GM18861 (cell line): ENCODE results near the gene DESI2.
"Not testable (repeated sequence)": the region's sequence is repeated elsewhere in the genome, so short reads cannot be mapped to it uniquely, and the experiment has no call there.

Experiments used
- ATAC-seq: cut with Tn5 transposase; IDR thresholded peaks from one replicate; pipeline ENCODE4 v1.9.1; 2021; ENCODE audit not compliant: unreplicated experiment

DESI2 gene

GRCh38 chr1:244704107-244704506, 51.2 kb downstream of the DESI2 start:
- no peak for ATAC-seq

GRCh38 chr1:244705261-244706234, 52.6 kb downstream of the DESI2 start:
- no peak for ATAC-seq

GRCh38 chr1:244709076-244709475, 56.1 kb downstream of the DESI2 start:
- no peak for ATAC-seq

GRCh38 chr1:244709476-244710368, 56.8 kb downstream of the DESI2 start:
- ATAC-seq = no peak

GRCh38 chr1:244710474-244711062, 57.6 kb downstream of the DESI2 start:
- ATAC-seq = no peak

GRCh38 chr1:244712669-244713068, 59.7 kb downstream of the DESI2 start:
- no peak for ATAC-seq

GRCh38 chr1:244713332-244713731, 60.4 kb downstream of the DESI2 start:
- no peak for ATAC-seq

- no peak for ATAC-seq
Measured at GRCh38 chr1:244727871-244728474, 75.0 kb downstream of the DESI2 start.

GRCh38 chr1:244730153-244730933, 77.4 kb downstream of the DESI2 start:
- no peak for ATAC-seq

- no peak for ATAC-seq
Measured at GRCh38 chr1:244730934-244731434, 78.1 kb downstream of the DESI2 start.

- ATAC-seq = no peak
Measured at GRCh38 chr1:244731651-244732050, 78.7 kb downstream of the DESI2 start.

GRCh38 chr1:244732851-244733450, 80.0 kb downstream of the DESI2 start:
- ATAC-seq = no peak

GRCh38 chr1:244735404-244735803, 82.5 kb downstream of the DESI2 start:
- no peak for ATAC-seq

GRCh38 chr1:244735876-244736561, 83.1 kb downstream of the DESI2 start:
- no peak for ATAC-seq

GRCh38 chr1:244739140-244739539, 86.2 kb downstream of the DESI2 start:
- not testable (repeated sequence) for ATAC-seq

- not testable (repeated sequence) for ATAC-seq
Measured at GRCh38 chr1:244740027-244740617, 87.2 kb downstream of the DESI2 start.

GRCh38 chr1:244741692-244742091, 88.8 kb downstream of the DESI2 start:
- no peak for ATAC-seq

- no peak for ATAC-seq
Measured at GRCh38 chr1:244749230-244750016, 96.5 kb downstream of the DESI2 start.
